Measurements from ENCODE around the gene EHBP1L1. TPM values are rescaled to one million over a fixed set of nuclear protein-coding genes. Genes with fewer than 3 reads are reported as not detected.

EHBP1L1 gene
- polyA plus RNA-seq, 1 donor (not counting 4 experiments of a cell fraction or from before 2014, with no cell fraction given) = 10.4 TPM

- TF ChIP-seq, protein P1, sequence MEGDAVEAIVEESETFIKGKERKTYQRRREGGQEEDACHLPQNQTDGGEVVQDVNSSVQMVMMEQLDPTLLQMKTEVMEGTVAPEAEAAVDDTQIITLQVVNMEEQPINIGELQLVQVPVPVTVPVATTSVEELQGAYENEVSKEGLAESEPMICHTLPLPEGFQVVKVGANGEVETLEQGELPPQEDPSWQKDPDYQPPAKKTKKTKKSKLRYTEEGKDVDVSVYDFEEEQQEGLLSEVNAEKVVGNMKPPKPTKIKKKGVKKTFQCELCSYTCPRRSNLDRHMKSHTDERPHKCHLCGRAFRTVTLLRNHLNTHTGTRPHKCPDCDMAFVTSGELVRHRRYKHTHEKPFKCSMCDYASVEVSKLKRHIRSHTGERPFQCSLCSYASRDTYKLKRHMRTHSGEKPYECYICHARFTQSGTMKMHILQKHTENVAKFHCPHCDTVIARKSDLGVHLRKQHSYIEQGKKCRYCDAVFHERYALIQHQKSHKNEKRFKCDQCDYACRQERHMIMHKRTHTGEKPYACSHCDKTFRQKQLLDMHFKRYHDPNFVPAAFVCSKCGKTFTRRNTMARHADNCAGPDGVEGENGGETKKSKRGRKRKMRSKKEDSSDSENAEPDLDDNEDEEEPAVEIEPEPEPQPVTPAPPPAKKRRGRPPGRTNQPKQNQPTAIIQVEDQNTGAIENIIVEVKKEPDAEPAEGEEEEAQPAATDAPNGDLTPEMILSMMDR (optimal IDR thresholded peaks at IDR 0.05 in 1 of 3, IDR thresholded peaks at IDR 0.05 in 1 of 3, conservative IDR thresholded peaks at IDR 0.05 in 1 of 3; ENCODE audit: extremely low read depth in 1 of 3, insufficient read depth in 2 of 3, low read length in 3 of 3) = no peak
- no peak for TF ChIP-seq EZH2 (IDR thresholded peaks at IDR 0.05; ENCODE audit: low read length)
- DNase-seq (ENCODE audit: low read depth, low spot score) = no peak
- Histone ChIP-seq H3K4me1 (ENCODE audit: control insufficient read depth, extremely low read depth, insufficient read depth, low read length) (peaks cover 14% of the 10 kb centered on the region), H3K36me3 (ENCODE audit: control insufficient read depth in 2 of 2, extremely low read depth in 1 of 2, insufficient read depth in 2 of 2, low read length in 2 of 2) (peaks cover 6 to 7% of the 10 kb centered on the region in 2 experiments), H3K79me2 (ENCODE audit: control insufficient read depth, insufficient read depth, low read length) (no peaks in the 10 kb centered on the region), H3K27ac (ENCODE audit: control insufficient read depth, insufficient read depth, low read length) (peak overlapping the region; percentile 53), H3K9me3 (ENCODE audit: control insufficient read depth, low read depth, low read length) (no peaks in the 10 kb centered on the region), H3K9ac (ENCODE audit: control insufficient read depth, extremely low read depth, insufficient read depth, low read length) (peak overlapping the region; percentile 63), H4K20me1 (ENCODE audit: control insufficient read depth, extremely low read depth, insufficient read depth, low read length) (peaks cover 3% of the 10 kb centered on the region), H3K27me3 (ENCODE audit: control insufficient read depth, extremely low read depth, insufficient read depth, low read length) (no peaks in the 10 kb centered on the region), H3K4me2 (ENCODE audit: control insufficient read depth, extremely low read depth, insufficient read depth, low read depth, low read length) (peak overlapping the region; percentile 79), H2AFZ (ENCODE audit: control insufficient read depth, low read length) (no peak overlapping the region), H3K9me1 (ENCODE audit: control insufficient read depth, extremely low read depth, insufficient read depth, low read length) (no peaks in the 10 kb centered on the region), H3K4me3 (ENCODE audit: control insufficient read depth in 2 of 3, extremely low read depth in 1 of 3, insufficient read depth in 2 of 3, low read depth in 1 of 3, low read length in 3 of 3) (peak overlapping the region; percentile 42 to 67 (median 65))
- dilution Hi-C loops (cut with MboI; ENCODE audit: extremely low pct_ligation_motif_present, low sequenced_read_pairs) = no loop called here
- FAIRE-seq = peak; percentile 98
These were observed 34.5 kb upstream of the EHBP1L1 start for GRCh38 chr11:65541093-65541982.

DNA sequence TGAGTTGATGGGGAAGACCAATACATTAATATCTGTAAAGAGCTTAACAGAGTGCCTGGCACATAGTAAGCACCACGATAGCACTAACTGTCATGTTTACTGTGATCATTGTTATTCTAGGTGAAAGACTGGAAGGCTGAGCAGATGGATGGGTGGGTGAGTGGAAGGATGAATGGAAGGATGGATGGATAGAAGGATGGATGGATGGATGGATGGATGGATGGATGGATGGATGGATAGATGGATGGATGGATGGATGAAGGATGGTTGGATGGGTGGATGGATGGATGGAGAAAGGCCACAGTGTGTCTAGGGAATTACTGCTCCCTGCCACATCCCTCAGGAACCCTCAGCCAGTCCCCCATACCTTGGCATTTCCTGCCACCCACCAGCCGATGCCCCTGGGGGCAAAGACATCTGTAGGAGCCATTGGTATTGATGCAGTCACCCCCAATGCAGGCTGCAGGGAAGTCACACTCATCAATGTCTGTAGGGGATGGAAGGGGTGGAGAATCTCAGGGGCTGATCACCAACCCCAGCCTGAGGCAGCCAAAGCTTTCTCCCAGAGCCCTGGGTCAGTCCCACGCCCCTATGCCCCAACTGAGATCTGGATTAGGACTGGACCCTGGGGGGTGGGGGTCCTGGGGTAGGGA lies 33.0 kb upstream of the EHBP1L1 start:
- peaks cover 3% of the 10 kb centered on the region for H4K20me1 ChIP-seq (ENCODE audit: control insufficient read depth, extremely low read depth, insufficient read depth, low read length)
- H3K9me3 ChIP-seq (ENCODE audit: control insufficient read depth, low read depth, low read length) = no peaks in the 10 kb centered on the region
- DNase-seq (ENCODE audit: low read depth, low spot score) (no peak), FAIRE-seq (no peak)
- H3K4me3 ChIP-seq (ENCODE audit: control insufficient read depth in 2 of 3, extremely low read depth in 1 of 3, insufficient read depth in 2 of 3, low read depth in 1 of 3, low read length in 3 of 3) = no peak overlapping the region
- H3K4me1 ChIP-seq (ENCODE audit: control insufficient read depth, extremely low read depth, insufficient read depth, low read length) = peaks cover 17% of the 10 kb centered on the region
- dilution Hi-C loops (cut with MboI; ENCODE audit: extremely low pct_ligation_motif_present, low sequenced_read_pairs) = no loop called here
- H3K4me2 ChIP-seq (ENCODE audit: control insufficient read depth, extremely low read depth, insufficient read depth, low read depth, low read length) = no peak overlapping the region
- peaks cover 0 to 2% of the 10 kb centered on the region in 2 experiments for H3K36me3 ChIP-seq (ENCODE audit: control insufficient read depth in 2 of 2, extremely low read depth in 1 of 2, insufficient read depth in 2 of 2, low read length in 2 of 2)
- no peak overlapping the region for H2AFZ ChIP-seq (ENCODE audit: control insufficient read depth, low read length)
- no peak overlapping the region for H3K9ac ChIP-seq (ENCODE audit: control insufficient read depth, extremely low read depth, insufficient read depth, low read length)
- no peaks in the 10 kb centered on the region for H3K9me1 ChIP-seq (ENCODE audit: control insufficient read depth, extremely low read depth, insufficient read depth, low read length)
- no peak overlapping the region for H3K27ac ChIP-seq (ENCODE audit: control insufficient read depth, insufficient read depth, low read length)
- no peaks in the 10 kb centered on the region for H3K79me2 ChIP-seq (ENCODE audit: control insufficient read depth, insufficient read depth, low read length)
- H3K27me3 ChIP-seq (ENCODE audit: control insufficient read depth, extremely low read depth, insufficient read depth, low read length) = no peaks in the 10 kb centered on the region
- TF ChIP-seq, protein P1 (optimal IDR thresholded peaks at IDR 0.05 in 1 of 3, IDR thresholded peaks at IDR 0.05 in 1 of 3, conservative IDR thresholded peaks at IDR 0.05 in 1 of 3; ENCODE audit: extremely low read depth in 1 of 3, insufficient read depth in 2 of 3, low read length in 3 of 3) = no peak
- TF ChIP-seq EZH2 (IDR thresholded peaks at IDR 0.05; ENCODE audit: low read length) = no peak
